GM19193 (cell line): ENCODE results near the gene PMS2.
A peak's percentile ranks its signal among the peaks of the same experiment; 100 is the strongest.

Experiments used
- POLR2A ChIP-seq: IDR thresholded peaks from 4 replicates; pipeline ENCODE4 v1.6.1; 2011; ENCODE audit not compliant: insufficient read depth, insufficient read length; ENCODE audit errors: extremely low read depth

The PMS2 gene, protein sequence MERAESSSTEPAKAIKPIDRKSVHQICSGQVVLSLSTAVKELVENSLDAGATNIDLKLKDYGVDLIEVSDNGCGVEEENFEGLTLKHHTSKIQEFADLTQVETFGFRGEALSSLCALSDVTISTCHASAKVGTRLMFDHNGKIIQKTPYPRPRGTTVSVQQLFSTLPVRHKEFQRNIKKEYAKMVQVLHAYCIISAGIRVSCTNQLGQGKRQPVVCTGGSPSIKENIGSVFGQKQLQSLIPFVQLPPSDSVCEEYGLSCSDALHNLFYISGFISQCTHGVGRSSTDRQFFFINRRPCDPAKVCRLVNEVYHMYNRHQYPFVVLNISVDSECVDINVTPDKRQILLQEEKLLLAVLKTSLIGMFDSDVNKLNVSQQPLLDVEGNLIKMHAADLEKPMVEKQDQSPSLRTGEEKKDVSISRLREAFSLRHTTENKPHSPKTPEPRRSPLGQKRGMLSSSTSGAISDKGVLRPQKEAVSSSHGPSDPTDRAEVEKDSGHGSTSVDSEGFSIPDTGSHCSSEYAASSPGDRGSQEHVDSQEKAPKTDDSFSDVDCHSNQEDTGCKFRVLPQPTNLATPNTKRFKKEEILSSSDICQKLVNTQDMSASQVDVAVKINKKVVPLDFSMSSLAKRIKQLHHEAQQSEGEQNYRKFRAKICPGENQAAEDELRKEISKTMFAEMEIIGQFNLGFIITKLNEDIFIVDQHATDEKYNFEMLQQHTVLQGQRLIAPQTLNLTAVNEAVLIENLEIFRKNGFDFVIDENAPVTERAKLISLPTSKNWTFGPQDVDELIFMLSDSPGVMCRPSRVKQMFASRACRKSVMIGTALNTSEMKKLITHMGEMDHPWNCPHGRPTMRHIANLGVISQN

DNA sequence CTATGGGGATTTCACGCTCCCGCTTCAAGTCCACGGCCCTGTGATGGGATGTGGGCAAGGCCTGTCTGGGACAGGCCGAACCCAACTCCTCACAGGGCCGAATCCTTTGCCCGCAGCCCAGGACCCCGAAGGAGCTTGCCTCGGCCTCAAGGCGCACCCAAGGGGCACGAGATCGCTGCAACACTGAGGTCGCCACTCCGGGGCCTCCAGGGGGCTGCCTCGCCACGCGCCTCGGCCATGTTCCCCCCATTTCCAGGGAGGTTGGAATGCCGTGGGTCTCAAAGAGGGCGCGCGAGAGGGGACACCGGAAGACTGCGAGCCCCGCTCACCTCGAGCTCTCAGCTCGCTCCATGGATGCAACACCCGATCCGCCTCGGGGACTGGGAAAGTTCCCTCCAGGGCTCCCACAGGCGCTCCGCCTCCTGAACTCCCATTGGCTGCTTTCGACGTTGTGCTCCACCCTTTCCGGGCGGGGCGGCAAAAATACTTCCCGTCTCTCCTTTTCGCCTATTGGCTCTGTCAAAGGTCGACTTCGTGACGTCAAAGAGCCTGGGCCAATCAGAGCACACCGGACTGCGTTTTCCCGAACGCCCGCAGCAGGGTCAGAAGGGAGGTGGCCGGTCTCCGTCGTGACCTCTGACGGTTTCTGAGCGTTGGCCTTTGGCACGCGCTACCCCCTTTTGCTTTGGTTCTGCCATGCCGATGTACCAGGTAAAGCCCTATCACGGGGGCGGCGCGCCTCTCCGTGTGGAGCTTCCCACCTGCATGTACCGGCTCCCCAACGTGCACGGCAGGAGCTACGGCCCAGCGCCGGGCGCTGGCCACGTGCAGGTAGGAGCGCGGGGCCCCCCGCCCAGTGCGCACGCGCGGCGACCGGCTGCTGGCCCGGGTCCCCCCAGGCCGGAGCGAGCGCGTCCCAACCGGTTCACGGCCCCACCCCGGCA is at the start of gene PMS2, which contains the start of gene AIMP2:
Gene PMS2 (minus strand): TSS at position 382 of the 944 bp plus-strand sequence. CDS start 30 bp downstream, at position 352.
Gene AIMP2 (plus strand): TSS at position 605 of the 944 bp plus-strand sequence. CDS start 92 bp downstream, at position 697.
- TF ChIP-seq POLR2A = peak; percentile 88

DNA sequence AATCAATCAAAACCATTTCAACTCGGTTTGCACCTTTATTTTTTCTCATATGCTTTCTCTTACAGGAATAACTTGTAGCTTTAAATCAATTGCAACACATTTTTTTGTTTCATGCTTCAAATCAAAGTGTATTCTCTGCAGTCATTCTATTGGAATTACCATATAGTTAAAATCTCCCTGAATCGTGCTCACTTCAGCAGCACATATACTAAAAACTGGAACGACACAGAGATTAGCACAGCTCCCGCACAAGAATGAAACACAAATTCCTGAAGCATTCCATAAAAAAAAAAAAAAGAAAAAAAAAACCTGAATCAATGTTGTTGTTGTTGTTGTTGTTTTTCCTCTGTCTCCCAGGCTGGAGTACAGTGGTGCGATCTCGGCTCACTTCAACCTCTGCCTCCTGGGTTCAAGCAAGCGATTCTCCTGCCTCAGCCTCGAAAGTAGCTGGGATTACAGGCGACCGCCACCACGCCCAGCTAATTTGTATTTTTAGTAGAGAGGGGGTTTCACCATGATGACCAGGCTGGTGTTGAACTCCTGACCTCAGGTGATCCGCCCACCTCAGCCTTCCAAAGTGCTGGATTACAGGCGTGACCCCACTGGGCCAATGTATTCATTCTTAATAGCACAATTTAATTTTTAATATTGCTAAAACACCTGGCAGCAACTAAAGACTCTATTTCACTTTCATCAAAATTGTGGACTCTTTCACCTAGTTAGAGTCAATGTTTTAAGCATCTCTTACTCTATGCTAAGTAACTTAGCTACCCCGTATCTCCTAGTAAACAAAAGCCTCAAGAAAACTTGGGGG is 48.7 kb upstream of the PMS2 start:
- TF ChIP-seq POLR2A = no peak

DNA sequence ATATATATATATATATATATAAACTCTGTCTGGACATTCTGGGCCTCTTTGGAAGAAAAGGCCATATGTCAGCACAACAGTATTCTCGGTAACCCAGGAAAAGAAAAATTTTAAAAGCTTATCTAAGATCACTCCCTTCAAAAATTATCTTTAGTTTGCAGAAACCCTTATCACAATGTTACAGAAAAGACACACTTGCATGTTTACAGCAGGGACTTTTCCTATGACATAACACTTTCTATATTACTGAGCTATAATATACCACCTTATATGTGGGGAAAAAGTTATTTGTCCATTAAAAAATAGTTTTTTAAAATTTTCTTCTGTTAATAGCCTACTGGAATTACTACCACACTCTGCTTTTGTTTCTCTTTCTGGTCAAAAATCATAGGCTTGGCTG is 47.8 kb upstream of the PMS2 start:
- no peak for TF ChIP-seq POLR2A

DNA sequence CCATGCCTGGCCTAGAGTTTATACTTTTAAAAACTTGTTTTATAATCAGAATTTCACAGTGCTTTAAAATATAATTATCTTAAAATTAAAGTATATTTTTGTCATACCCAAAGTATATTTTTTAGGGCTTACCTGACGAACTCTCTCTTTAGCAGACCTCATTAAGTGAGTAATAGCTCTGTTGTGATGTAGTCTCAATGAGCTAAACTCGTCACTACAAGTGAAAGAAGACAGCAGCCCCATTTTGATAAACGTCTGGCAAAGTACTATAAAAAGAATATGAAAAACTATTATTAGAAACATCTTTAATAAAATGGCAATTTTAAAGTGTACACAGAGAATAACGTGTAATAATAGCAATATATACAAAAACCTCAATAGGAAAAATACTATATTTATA is 40.9 kb upstream of the PMS2 start:
- no peak for TF ChIP-seq POLR2A

DNA sequence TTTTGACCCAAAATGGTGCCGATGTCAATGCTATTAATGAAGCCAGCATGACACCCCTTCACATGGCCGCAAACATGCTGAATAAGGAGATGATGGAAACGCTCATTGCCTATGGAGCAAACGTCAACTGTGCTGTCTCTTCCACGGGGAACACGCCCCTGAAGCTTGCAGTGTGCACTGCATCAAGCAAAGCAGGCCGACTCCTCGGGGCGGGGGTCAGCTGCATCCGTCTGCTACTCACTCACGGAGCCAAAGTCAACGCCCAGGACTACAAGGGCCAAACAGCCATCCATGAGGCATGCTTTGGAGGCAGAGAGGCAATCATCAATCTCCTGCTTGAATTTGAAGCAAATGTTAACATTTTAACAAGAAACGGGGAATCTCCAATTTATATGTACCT is 26.8 kb upstream of the PMS2 start:
- no peak for TF ChIP-seq POLR2A

DNA sequence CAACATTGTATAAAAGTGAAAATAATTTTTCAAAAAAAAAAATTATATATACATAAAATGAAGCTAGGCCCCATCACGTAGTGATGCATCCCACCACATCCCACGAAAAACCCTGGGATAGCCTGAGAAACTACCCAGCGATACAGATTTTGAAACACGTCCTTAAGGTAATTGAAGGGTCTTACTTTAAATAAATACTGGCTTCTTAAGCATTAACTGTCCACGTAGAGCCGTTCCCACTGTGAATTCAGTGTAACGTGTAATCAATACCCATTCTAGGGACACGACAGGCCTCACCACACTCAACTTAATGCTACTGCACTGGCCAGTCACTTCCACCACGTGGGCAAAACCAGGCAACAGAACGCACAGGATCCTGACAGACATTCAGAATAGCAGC is 26.3 kb upstream of the PMS2 start:
- no peak for TF ChIP-seq POLR2A

DNA sequence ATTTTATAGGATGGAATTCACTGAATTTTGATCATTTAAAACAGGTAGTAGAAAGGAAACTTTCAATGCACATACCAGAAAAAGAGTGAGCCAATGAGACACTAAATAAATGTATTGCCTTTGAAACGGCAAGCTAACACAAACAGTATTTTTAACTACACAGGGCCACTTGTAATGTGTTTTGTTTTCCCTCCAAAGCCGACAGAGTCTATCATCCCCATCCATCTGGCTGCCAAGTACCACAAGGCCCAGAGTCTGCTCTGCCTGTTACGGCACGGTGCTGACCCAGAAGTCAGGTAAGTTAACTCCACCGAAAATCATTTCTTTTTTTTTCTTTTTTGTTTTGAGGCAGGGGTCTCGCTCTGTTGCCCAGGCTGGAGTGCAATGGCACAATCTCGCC is 23.8 kb upstream of the PMS2 start:
- TF ChIP-seq POLR2A = no peak

DNA sequence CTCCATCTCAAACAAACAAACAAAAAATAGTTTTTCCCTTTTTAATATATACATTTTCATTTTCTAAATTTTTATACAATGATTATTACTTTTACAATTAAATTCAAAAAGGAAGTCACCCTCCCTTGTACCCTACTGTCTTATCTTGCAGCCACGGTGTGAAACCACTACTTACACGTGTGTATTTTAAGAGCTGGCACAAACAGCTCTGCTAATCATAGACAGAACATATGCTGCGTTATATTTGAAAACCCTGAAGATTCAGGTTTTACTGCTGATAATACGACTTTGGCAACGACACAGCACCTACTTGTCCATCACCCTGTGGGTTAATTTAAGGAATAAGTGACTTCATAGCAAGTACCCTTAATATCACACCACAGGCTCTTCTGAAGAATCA is 23.3 kb upstream of the PMS2 start:
- TF ChIP-seq POLR2A = no peak

DNA sequence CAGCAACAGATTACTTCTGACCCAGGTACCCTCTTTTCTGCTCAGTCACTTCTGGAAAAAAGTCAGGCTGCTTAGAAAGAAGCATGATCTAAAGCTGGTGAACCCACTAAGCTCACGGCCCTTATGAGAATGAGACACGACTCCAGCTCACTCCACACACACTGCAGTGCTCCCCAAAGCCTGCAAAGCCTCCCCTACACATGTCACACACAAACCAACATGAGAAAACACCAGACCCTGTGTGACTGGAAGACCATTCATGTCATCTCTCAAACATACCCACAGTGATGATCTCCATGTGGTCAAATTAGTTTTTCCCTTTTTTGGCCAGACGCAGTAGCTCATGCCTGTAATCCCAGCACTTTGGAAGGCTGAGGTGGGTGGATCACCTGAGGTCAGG is 22.7 kb upstream of the PMS2 start:
- no peak for TF ChIP-seq POLR2A

DNA sequence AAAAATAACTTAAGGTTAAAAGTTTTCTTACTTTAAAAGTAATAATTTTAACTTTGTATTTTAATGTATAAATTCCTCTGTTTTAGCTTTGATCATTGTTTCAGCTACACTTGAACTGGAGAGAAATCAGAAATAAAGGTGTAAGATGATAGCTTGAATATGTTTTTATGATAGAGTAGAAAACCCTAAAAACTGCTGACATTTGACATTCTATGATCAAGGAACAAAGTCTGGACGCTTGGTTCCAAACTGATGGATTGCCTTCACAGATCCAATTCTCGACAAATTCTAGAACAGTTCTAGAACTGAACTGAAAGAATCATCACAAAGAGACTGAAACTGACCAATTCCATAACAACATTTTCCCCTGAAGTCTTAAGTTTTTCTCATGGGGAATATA is 22.1 kb upstream of the PMS2 start, which contains the start of gene ANKRD61:
Gene ANKRD61 (plus strand): TSS at position 389 of the 400 bp plus-strand sequence. CDS start 0 bp downstream, at position 389.
- TF ChIP-seq POLR2A = no peak

DNA sequence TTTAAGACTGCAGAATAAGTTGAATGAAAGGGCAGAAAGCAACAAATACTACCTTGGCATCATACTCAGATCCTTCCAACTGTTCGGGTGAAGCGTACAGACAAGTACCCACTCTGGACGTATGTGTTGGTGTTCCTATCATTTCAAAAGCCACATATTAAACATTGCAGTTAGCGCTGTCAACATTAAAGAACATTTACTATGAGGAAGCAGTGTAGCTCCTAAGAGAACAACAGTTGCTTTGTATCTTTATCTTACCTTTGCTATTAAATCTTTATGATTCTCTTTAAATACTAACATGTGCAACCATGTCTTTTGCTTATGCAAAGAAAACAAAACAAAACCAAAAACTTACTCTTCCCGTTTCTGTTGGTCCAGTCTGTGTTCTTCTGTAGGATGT is 19.7 kb upstream of the PMS2 start:
- TF ChIP-seq POLR2A = no peak

DNA sequence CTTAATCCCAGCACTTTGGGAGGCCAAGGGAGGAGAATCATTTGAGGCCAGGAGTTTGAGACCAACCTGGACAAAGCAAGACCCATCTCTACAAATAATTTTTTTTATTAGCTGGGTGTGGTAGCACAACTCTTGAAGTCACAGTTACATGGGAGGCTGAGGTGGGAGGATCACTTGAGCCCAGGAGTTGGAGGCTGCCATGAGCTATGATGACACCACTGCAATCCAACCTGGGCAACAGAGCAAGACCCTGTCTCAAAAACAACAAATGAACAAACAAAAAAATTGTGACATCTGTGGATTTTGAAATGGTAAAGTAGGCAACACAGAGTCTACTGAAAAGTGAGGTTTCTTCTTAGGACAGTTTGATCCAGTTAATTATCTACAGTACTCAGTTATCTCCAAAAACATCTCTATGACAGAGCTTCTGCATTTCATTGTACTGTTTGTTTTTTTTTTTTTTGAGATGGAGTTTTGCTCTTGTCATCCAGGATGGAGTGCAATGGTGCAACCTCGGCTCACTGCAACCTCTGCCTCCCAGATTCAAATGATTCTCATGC is 19.0 kb upstream of the PMS2 start:
- no peak for TF ChIP-seq POLR2A

DNA sequence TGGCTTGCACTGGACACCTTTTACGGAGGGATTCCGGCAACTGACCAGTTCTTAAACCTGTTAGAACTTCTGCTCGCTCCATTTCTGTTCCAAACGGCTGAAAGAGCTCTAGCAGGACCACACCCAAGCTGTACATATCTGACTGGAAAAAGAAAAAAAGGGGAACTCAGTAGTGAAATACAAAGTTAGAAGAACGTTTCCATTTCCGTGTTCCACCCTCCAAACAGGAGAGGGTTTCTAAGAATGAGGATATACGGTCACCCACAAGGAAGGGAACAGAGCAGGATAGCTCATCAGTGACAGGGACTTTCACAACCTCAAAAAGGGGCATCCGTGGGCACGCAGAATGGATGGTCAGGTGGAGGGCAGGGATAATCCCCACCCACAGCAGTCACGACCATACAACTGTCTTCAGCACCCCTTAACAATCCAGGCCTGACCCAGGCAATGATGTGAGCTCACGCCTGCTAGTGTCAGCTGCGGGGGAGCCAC is 18.0 kb upstream of the PMS2 start:
- TF ChIP-seq POLR2A = no peak
